ENCODE results near the gene EXOC6B. TPM values are rescaled to one million over a fixed set of nuclear protein-coding genes. Genes with fewer than 3 reads are reported as not detected.
A peak's percentile ranks its signal among the peaks of the same experiment; 100 is the strongest.

Gene EXOC6B
- total and polyA plus RNA-seq, 8 donors: 22.1 to 30.8 (median 25.9) TPM

- Histone ChIP-seq H3K4me3 (no peak overlapping the region), H3K4me1 (no peaks in the 10 kb centered on the region), H3K27ac (no peak overlapping the region), H3K9me3 (peaks cover 0 to 23% of the 10 kb centered on the region in 2 donors), H3K27me3 (no peaks in the 10 kb centered on the region), H3K36me3 (no peaks in the 10 kb centered on the region)
- intact Hi-C loops (cut with DNase I): no loop called here
- DNase-seq: no peak
- no peak for TF ChIP-seq CTCF (IDR thresholded peaks at IDR 0.05)
- ATAC-seq: no peak
Measured at GRCh38 chr2:72759755-72760154, 66.1 kb downstream of the EXOC6B start.

- intact Hi-C loops (cut with DNase I): no loop called here
- peak in 1 of 4 donors; percentile 41 for DNase-seq
- ATAC-seq: peak; percentile 76
- no peak for TF ChIP-seq CTCF (IDR thresholded peaks at IDR 0.05)
- no peak overlapping the region for H3K4me3 ChIP-seq
- peaks cover 0 to 14% of the 10 kb centered on the region in 2 donors for H3K9me3 ChIP-seq
- H3K36me3 ChIP-seq: no peaks in the 10 kb centered on the region
- no peaks in the 10 kb centered on the region for H3K4me1 ChIP-seq
- no peak overlapping the region for H3K27ac ChIP-seq
- H3K27me3 ChIP-seq: no peaks in the 10 kb centered on the region
Measured at GRCh38 chr2:72757177-72757775, 68.6 kb downstream of the EXOC6B start.

GRCh38 chr2:72755647-72756423, 70.0 kb downstream of the EXOC6B start:
- Histone ChIP-seq H3K9me3 (no peaks in the 10 kb centered on the region), H3K27me3 (no peaks in the 10 kb centered on the region), H3K36me3 (no peaks in the 10 kb centered on the region), H3K4me1 (no peaks in the 10 kb centered on the region), H3K27ac (no peak overlapping the region), H3K4me3 (no peak overlapping the region)
- ATAC-seq (no peak), DNase-seq (no peak)
- intact Hi-C loops (cut with DNase I): no loop called here
- TF ChIP-seq CTCF (IDR thresholded peaks at IDR 0.05): no peak

- Histone ChIP-seq H3K4me3 (no peak overlapping the region), H3K27me3 (no peaks in the 10 kb centered on the region), H3K4me1 (no peaks in the 10 kb centered on the region), H3K27ac (no peak overlapping the region), H3K9me3 (no peaks in the 10 kb centered on the region), H3K36me3 (no peaks in the 10 kb centered on the region)
- DNase-seq: no peak
- no peak for TF ChIP-seq CTCF (IDR thresholded peaks at IDR 0.05)
- intact Hi-C loops (cut with DNase I): no loop called here
- ATAC-seq: no peak
Measured at GRCh38 chr2:72754628-72755320, 71.1 kb downstream of the EXOC6B start.
